ENCODE measurements around the gene ZIC4. TPM values are rescaled to one million over a fixed set of nuclear protein-coding genes. Genes with fewer than 3 reads are reported as not detected.

The ZIC4 gene
- total and polyA plus RNA-seq, 2 of the 8 experiments (the other 6 are each of a cell fraction or from before 2014, with no cell fraction given) = 0.03 to 0.13 TPM

DNA sequence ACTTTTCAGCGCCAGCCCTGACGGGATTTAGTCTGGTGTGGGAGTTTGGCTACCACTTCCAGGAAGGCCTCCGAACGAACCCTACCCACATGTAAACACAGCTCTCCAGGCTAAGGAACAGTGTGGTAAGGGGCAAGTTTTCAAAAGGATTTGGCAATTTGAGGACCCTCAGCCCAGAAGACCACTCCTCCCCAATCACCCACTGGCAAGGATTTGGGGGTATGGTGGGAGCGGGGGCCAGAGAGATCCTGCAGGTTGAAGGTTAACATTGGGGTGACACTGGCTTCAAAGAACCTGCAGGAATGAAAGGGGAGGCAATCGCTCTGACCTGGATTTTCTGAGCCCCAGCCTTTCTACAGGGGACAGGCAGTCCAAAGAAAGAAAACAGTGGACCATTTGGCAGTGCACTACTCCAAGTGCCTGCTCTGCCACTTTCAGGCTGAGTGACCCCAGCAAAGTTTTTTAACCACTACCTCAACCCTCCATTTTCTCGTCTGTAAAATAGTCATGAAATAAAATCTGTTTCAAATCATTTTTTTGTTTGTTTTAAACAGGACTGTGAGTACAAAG lies 34.5 kb downstream of the ZIC4 start:
- Histone ChIP-seq H3K36me3 (ENCODE audit: control insufficient read depth in 2 of 4, insufficient read depth in 4 of 4, low read length in 3 of 4) (no peaks in the 10 kb centered on the region), H3K79me1 (ENCODE audit: low read depth, low read length) (no peaks in the 10 kb centered on the region), H4K91ac (replicated peaks; ENCODE audit: insufficient read length, low read length) (no peak overlapping the region), H3K4me2 (ENCODE audit: insufficient read depth in 1 of 2, low read depth in 2 of 2, low read length in 2 of 2) (peak overlapping the region; percentile 30 to 63; a peak in 2 of 4 replicates), H3K18ac (ENCODE audit: extremely low read depth, low read length) (0 out of 2 replicates have a peak overlapping the region, but pooled peaks have one; percentile 33), H3K23me2 (ENCODE audit: low read depth, low read length) (no peaks in the 10 kb centered on the region), H4K20me1 (replicated peaks in 1 of 2; ENCODE audit: control insufficient read depth in 1 of 2, insufficient read depth in 2 of 2, low read length in 2 of 2) (peaks cover 0 to 4% of the 10 kb centered on the region in 2 experiments), H2AK5ac (ENCODE audit: low read depth, low read length) (no peak overlapping the region), H3K23ac (ENCODE audit: insufficient read length) (no peak overlapping the region), H2BK5ac (ENCODE audit: low read depth, low read length) (no peak overlapping the region), H2BK20ac (ENCODE audit: low read length) (peak overlapping the region; percentile 25; the same call in 1 of the 2 replicates), H2BK15ac (ENCODE audit: low read length) (no peak overlapping the region), H3K14ac (ENCODE audit: insufficient read length) (no peak overlapping the region), H3K4ac (replicated peaks; ENCODE audit: insufficient read length, low read depth, low read length) (no peak overlapping the region), H3K4me3 (ENCODE audit: extremely low read depth in 1 of 4, insufficient read depth in 2 of 4, low read depth in 3 of 4, low read length in 4 of 4) (peak overlapping the region in 1 of 4 experiments; percentile 28; a peak in 2 of 8 replicates), H3K4me1 (replicated peaks in 1 of 4; ENCODE audit: control insufficient read depth in 3 of 4, insufficient read depth in 4 of 4, low read length in 3 of 4) (peaks cover 4 to 20% (median 16%) of the 10 kb centered on the region in 4 experiments), H3K56ac (replicated peaks; ENCODE audit: insufficient read length, low read depth, low read length) (no peak overlapping the region), H3K9ac (replicated peaks in 1 of 4; ENCODE audit: extremely low read depth in 1 of 4, low read depth in 3 of 4, low read length in 3 of 4) (no peak overlapping the region), H3K79me2 (ENCODE audit: control insufficient read depth in 1 of 2, insufficient read depth in 2 of 2, low read length in 2 of 2) (no peaks in the 10 kb centered on the region), H4K8ac (ENCODE audit: extremely low read depth, insufficient read depth, low read length) (no peak overlapping the region), H3K9me3 (ENCODE audit: insufficient read depth in 2 of 2, low read depth in 1 of 2, low read length in 1 of 2) (no peaks in the 10 kb centered on the region), H2AFZ (ENCODE audit: low read length) (no peak overlapping the region), H2BK120ac (replicated peaks; ENCODE audit: low read depth, low read length) (no peak overlapping the region), H4K5ac (ENCODE audit: insufficient read length, low read depth, low read length) (no peak overlapping the region), H3K27me3 (replicated peaks in 1 of 4; ENCODE audit: control insufficient read depth in 3 of 4, extremely low read depth in 1 of 4, insufficient read depth in 3 of 4, low read length in 3 of 4) (peaks cover 83 to 99% (median 92%) of the 10 kb centered on the region in 4 experiments), H2BK12ac (ENCODE audit: low read depth, low read length) (0 out of 2 replicates have a peak overlapping the region, but pooled peaks have one; percentile 20), H3K27ac (ENCODE audit: low read depth, low read length) (no peak overlapping the region)
- ChIA-PET POLR2A (ENCODE audit: partially characterized antibody) (interaction anchor here (1.1 to 1.4 kb wide), 4 partner anchors 26 to 46 kb away, joined by 3 read pairs; no protein-coding TSS in a partner anchor), CTCF (ENCODE audit: partially characterized antibody) (interaction anchor here (0.7 to 11.9 kb wide), 7 partner anchors 12 to 51 kb away, joined by 3 to 162 read pairs (median 9); no protein-coding TSS in a partner anchor)
- DNase-seq (ENCODE audit: low read depth in 1 of 2, low spot score in 2 of 2) (peak in 1 of 2 experiments; percentile 55), FAIRE-seq (no peak)
- WGBS, 2 experiments (ENCODE audit: extremely low coverage in 1 of 2, insufficient coverage in 1 of 2, insufficient read length in 1 of 2, insufficient replicate concordance in 2 of 2, low coverage in 1 of 2, low lambda C conversion rate in 2 of 2, missing lambda C conversion rate in 1 of 2) = 6% methylated on average over 4 of the region's 7 CpGs; no CpG with 5 or more reads in 1 of the 2 experiments
- TF ChIP-seq SIRT6 (IDR thresholded peaks at IDR 0.05; ENCODE audit: low read length) = no peak

Data from H1 (cell line).